ENCODE data around the gene RHO. TPM values are rescaled to one million over a fixed set of nuclear protein-coding genes. Genes with fewer than 3 reads are reported as not detected.

The RHO gene
- polyA plus RNA-seq, 1 of the 3 experiments (the other 2 are of a cell fraction): not detected

DNA sequence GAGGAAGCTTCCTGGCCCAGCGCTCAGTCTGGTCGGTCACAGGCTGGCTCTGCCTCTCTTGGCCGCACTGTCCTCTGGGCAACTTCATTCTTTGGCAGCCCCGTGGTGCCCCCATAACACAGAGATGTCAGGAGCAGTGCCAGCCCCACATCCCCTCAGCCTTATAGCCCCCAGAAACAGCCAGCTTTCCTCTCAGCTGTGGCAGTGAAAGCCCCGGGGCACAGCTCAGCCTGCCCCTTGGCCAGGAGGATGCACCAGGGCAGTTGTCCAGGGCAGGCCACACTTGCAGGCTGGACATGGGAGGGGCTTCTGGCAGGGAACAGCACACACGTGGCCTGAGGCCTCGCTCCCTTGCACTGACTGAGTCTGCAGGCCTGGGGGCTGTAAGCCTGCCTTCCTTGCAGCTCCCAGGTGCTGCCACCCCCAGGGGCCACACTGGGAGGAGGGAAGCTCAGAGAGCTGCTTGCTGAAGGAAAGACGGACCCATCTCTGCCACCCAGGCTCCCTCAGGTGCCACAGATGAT lies 10.3 kb upstream of the RHO start:
- no peaks in the 10 kb centered on the region for H3K36me3 ChIP-seq (replicated peaks in 1 of 2; ENCODE audit: control insufficient read depth in 1 of 2, insufficient read depth in 2 of 2, low read length in 1 of 2)
- H3K9ac ChIP-seq: no peak overlapping the region
- CTCF ChIA-PET: interaction anchor here (0.5 to 0.7 kb wide), 2 partner anchors 91 to 132 kb away, joined by 3 read pairs; no protein-coding TSS in a partner anchor
- WGBS (ENCODE audit: low lambda C conversion rate): no CpG with 5 or more reads among the region's 8 CpGs
- no peaks in the 10 kb centered on the region for H3F3A ChIP-seq (replicated peaks; ENCODE audit: insufficient read depth)
- no peak overlapping the region for H3K27ac ChIP-seq (ENCODE audit: low read depth in 2 of 2, low read length in 1 of 2)
- H3K9me2 ChIP-seq: no peaks in the 10 kb centered on the region
- TF ChIP-seq, protein P1, sequence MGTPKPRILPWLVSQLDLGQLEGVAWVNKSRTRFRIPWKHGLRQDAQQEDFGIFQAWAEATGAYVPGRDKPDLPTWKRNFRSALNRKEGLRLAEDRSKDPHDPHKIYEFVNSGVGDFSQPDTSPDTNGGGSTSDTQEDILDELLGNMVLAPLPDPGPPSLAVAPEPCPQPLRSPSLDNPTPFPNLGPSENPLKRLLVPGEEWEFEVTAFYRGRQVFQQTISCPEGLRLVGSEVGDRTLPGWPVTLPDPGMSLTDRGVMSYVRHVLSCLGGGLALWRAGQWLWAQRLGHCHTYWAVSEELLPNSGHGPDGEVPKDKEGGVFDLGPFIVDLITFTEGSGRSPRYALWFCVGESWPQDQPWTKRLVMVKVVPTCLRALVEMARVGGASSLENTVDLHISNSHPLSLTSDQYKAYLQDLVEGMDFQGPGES (IDR thresholded peaks at IDR 0.05; ENCODE audit: low read depth, low read length): no peak
- no peak for TF ChIP-seq MEF2A (IDR thresholded peaks at IDR 0.05; ENCODE audit: borderline replicate concordance, low read depth)
- TF ChIP-seq, protein P2, sequence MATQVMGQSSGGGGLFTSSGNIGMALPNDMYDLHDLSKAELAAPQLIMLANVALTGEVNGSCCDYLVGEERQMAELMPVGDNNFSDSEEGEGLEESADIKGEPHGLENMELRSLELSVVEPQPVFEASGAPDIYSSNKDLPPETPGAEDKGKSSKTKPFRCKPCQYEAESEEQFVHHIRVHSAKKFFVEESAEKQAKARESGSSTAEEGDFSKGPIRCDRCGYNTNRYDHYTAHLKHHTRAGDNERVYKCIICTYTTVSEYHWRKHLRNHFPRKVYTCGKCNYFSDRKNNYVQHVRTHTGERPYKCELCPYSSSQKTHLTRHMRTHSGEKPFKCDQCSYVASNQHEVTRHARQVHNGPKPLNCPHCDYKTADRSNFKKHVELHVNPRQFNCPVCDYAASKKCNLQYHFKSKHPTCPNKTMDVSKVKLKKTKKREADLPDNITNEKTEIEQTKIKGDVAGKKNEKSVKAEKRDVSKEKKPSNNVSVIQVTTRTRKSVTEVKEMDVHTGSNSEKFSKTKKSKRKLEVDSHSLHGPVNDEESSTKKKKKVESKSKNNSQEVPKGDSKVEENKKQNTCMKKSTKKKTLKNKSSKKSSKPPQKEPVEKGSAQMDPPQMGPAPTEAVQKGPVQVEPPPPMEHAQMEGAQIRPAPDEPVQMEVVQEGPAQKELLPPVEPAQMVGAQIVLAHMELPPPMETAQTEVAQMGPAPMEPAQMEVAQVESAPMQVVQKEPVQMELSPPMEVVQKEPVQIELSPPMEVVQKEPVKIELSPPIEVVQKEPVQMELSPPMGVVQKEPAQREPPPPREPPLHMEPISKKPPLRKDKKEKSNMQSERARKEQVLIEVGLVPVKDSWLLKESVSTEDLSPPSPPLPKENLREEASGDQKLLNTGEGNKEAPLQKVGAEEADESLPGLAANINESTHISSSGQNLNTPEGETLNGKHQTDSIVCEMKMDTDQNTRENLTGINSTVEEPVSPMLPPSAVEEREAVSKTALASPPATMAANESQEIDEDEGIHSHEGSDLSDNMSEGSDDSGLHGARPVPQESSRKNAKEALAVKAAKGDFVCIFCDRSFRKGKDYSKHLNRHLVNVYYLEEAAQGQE (IDR thresholded peaks at IDR 0.05; ENCODE audit: low read depth, low read length): no peak
- TF ChIP-seq RXRA (IDR thresholded peaks at IDR 0.05; ENCODE audit: borderline replicate concordance, low read depth): no peak
- TF ChIP-seq CHD2 (IDR thresholded peaks at IDR 0.05; ENCODE audit: low read length, partially characterized antibody): no peak
- TF ChIP-seq EZH2phosphoT487 (IDR thresholded peaks at IDR 0.05; ENCODE audit: borderline replicate concordance, low read depth): no peak
- TF ChIP-seq RFX5 (IDR thresholded peaks at IDR 0.05; ENCODE audit: low read length): no peak
- no peak for TF ChIP-seq FOXM1 (IDR thresholded peaks at IDR 0.05; ENCODE audit: low read depth)
- TF ChIP-seq POLR2AphosphoS5 (IDR thresholded peaks at IDR 0.05; ENCODE audit: low read depth, low read length): no peak
- TF ChIP-seq NRF1 (IDR thresholded peaks at IDR 0.05; ENCODE audit: low read depth, low read length): no peak
- no peak overlapping the region for H2AFZ ChIP-seq (ENCODE audit: low read depth)
- no peaks in the 10 kb centered on the region for H3K79me2 ChIP-seq (ENCODE audit: insufficient read depth)
- H3K9me3 ChIP-seq: no peaks in the 10 kb centered on the region
- no peak overlapping the region for H3K4me3 ChIP-seq (ENCODE audit: low read depth in 2 of 2, low read length in 1 of 2)
- POLR2A ChIA-PET: interaction anchor here (1.1 kb wide), 1 partner anchor 12 kb away, joined by 3 read pairs; no protein-coding TSS in a partner anchor
- no peak overlapping the region for H3K4me2 ChIP-seq
- H3K27me3 ChIP-seq (ENCODE audit: insufficient read depth): no peaks in the 10 kb centered on the region
- no peak for DNase-seq
- peaks cover 0 to 15% of the 10 kb centered on the region in 2 experiments; a peak in 2 of 4 replicates for H3K4me1 ChIP-seq (ENCODE audit: control insufficient read depth in 1 of 2, insufficient read depth in 2 of 2, low read depth in 1 of 2, low read length in 1 of 2)
- H4K20me1 ChIP-seq (ENCODE audit: insufficient read depth): no peaks in the 10 kb centered on the region

DNA sequence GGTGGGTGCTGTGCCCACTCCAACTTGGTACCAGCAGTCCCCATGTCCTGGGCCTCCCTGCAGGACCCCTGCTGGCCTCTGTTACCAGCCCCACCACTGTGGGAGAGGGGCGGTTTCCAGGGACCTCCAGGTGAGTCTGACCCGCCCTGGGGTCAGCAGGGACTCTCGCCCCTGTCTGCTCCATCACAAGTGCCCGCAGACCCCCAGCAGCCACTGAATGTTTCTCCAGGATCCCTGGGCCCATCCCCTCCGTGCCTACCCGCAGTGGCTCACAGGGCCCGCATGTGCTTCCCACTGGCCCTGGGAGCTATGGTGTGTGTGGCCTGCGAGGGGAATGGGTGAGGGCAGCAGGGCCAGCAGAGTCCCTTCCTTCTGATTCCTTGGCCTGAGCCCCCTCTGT lies 9.9 kb upstream of the RHO start:
- WGBS (ENCODE audit: low lambda C conversion rate): 100% methylated on average over 3 of the region's 8 CpGs
- CTCF ChIA-PET: interaction anchor here (0.5 to 0.7 kb wide), 2 partner anchors 90 to 131 kb away, joined by 3 read pairs; no protein-coding TSS in a partner anchor

More for the DNA sequence above, 9.9 kb upstream of the RHO start:
- Histone ChIP-seq H3K27me3 (ENCODE audit: insufficient read depth) (no peaks in the 10 kb centered on the region), H3K27ac (ENCODE audit: low read depth in 2 of 2, low read length in 1 of 2) (no peak overlapping the region), H3K9ac (no peak overlapping the region), H3F3A (replicated peaks; ENCODE audit: insufficient read depth) (no peaks in the 10 kb centered on the region), H2AFZ (ENCODE audit: low read depth) (no peak overlapping the region), H3K4me3 (ENCODE audit: low read depth in 2 of 2, low read length in 1 of 2) (no peak overlapping the region), H3K4me2 (no peak overlapping the region), H3K9me3 (no peaks in the 10 kb centered on the region), H3K9me2 (no peaks in the 10 kb centered on the region), H3K4me1 (ENCODE audit: control insufficient read depth in 1 of 2, insufficient read depth in 2 of 2, low read depth in 1 of 2, low read length in 1 of 2) (peaks cover 0 to 15% of the 10 kb centered on the region in 2 experiments; a peak in 2 of 4 replicates), H3K79me2 (ENCODE audit: insufficient read depth) (no peaks in the 10 kb centered on the region), H4K20me1 (ENCODE audit: insufficient read depth) (no peaks in the 10 kb centered on the region), H3K36me3 (replicated peaks in 1 of 2; ENCODE audit: control insufficient read depth in 1 of 2, insufficient read depth in 2 of 2, low read length in 1 of 2) (no peaks in the 10 kb centered on the region)
- no peak for DNase-seq
- POLR2A ChIA-PET: no interaction called here
- TF ChIP-seq GATA2 (CRISPR knock-in tag; IDR thresholded peaks at IDR 0.05) (no peak), EP300 (IDR thresholded peaks at IDR 0.05; ENCODE audit: borderline replicate concordance in 1 of 2, low read depth in 1 of 2, low read length in 1 of 2) (no peak), SMC3 (IDR thresholded peaks at IDR 0.05; ENCODE audit: low read depth, low read length) (no peak), FOXM1 (IDR thresholded peaks at IDR 0.05; ENCODE audit: low read depth) (no peak), MEF2A (IDR thresholded peaks at IDR 0.05; ENCODE audit: borderline replicate concordance, low read depth) (no peak), RAD21 (IDR thresholded peaks at IDR 0.05; ENCODE audit: low read length) (no peak), SIN3A (IDR thresholded peaks at IDR 0.05; ENCODE audit: borderline replicate concordance, low read depth, low read length) (no peak), YY1 (IDR thresholded peaks at IDR 0.05; ENCODE audit: low read depth) (no peak), NFIC (IDR thresholded peaks at IDR 0.05; ENCODE audit: borderline replicate concordance) (no peak), RXRA (IDR thresholded peaks at IDR 0.05; ENCODE audit: borderline replicate concordance, low read depth) (no peak)
- TF ChIP-seq, protein P3, sequence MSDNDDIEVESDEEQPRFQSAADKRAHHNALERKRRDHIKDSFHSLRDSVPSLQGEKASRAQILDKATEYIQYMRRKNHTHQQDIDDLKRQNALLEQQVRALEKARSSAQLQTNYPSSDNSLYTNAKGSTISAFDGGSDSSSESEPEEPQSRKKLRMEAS (IDR thresholded peaks at IDR 0.05; ENCODE audit: low read depth): no peak
- TF ChIP-seq, protein P4, sequence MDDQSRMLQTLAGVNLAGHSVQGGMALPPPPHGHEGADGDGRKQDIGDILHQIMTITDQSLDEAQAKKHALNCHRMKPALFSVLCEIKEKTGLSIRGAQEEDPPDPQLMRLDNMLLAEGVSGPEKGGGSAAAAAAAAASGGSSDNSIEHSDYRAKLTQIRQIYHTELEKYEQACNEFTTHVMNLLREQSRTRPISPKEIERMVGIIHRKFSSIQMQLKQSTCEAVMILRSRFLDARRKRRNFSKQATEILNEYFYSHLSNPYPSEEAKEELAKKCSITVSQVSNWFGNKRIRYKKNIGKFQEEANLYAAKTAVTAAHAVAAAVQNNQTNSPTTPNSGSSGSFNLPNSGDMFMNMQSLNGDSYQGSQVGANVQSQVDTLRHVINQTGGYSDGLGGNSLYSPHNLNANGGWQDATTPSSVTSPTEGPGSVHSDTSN (IDR thresholded peaks at IDR 0.05): no peak
